Left lung (tissue), 10 donors: ENCODE results near the gene SCG5. TPM values are rescaled to one million over a fixed set of nuclear protein-coding genes. Genes with fewer than 3 reads are reported as not detected.

Experiments used
- ATAC-seq: fragments of 200-7000 bp; cut with Tn5 transposase; one replicate; pipeline ENCODE4 v1.9.1; 2020; ENCODE audit warnings: moderate library complexity
- DNase-seq, 4 donors: peaks; one replicate each; pipeline ENCODE4 v3.0.0-alpha.2; 2013 to 2020
- H3K27ac ChIP-seq, 2 donors: fragments of 200-600 bp; sonication (generic) in 1 of 2; one replicate each; pipeline versions ENCODE4 v1.5.0 to v1.8.0; 2020 to 2021
- H3K27me3 ChIP-seq, 2 donors: fragments of 200-600 bp; sonication (generic) in 1 of 2; one replicate each; pipeline versions ENCODE4 v1.5.0 to v1.8.0; 2020 to 2021
- H3K36me3 ChIP-seq, 2 donors: fragments of 200-600 bp; sonication (generic) in 1 of 2; one replicate each; pipeline versions ENCODE4 v1.5.0 to v1.8.0; 2020 to 2021
- H3K4me1 ChIP-seq, 2 donors: fragments of 200-600 bp; one replicate each; pipeline ENCODE4 v1.8.0; 2021
- H3K4me3 ChIP-seq, 2 donors: fragments of 200-600 bp; sonication (generic) in 1 of 2; one replicate each; pipeline versions ENCODE4 v1.5.0 to v1.8.0; 2020 to 2021; ENCODE audit warnings: mild to moderate bottlenecking in 1 of 2
- H3K9me3 ChIP-seq, 2 donors: fragments of 200-600 bp; sonication (generic) in 1 of 2; one replicate each; pipeline versions ENCODE4 v1.5.0 to v1.8.0; 2020 to 2021
- CTCF ChIP-seq, 2 donors: fragments of 200-600 bp; sonication (generic) in 1 of 2; IDR thresholded peaks; one replicate each; pipeline versions ENCODE4 v1.5.0 to v1.8.0; 2021; ENCODE audit warnings: antibody characterized with exemption in 2 of 2
- intact Hi-C, 2 donors: fragments of 100-400 bp; cut with DNase I; formaldehyde crosslinking; loops; one replicate each; pipeline versions ENCODE4 v1.11.2 to v1.14.2; 2022
- polyA plus RNA-seq, 6 donors: library from polyadenylated mRNA; unstranded; fragments of 120-200 nt; gene quantifications; one replicate each; pipeline ENCODE4 v1.2.1, GENCODE V29; 2013; ENCODE audit not compliant: insufficient read length in 6 of 6
- total RNA-seq, 2 donors: library from RNA; stranded (reverse); fragmentation: NEBNext Ultra II Directional; extraction: Animal tissue kit (Norgen Biotek cat#: 25700); gene quantifications; one replicate each; pipeline ENCODE4 v1.2.1, GENCODE V29; 2021
- donor health status: DM: no; HTN: yes; CAD: no.
- donor health status: DM: no; HTN: no; CAD: no.

The SCG5 gene
- total and polyA plus RNA-seq, 8 donors, result 0.73 to 12.7 (median 7.7) TPM

DNA sequence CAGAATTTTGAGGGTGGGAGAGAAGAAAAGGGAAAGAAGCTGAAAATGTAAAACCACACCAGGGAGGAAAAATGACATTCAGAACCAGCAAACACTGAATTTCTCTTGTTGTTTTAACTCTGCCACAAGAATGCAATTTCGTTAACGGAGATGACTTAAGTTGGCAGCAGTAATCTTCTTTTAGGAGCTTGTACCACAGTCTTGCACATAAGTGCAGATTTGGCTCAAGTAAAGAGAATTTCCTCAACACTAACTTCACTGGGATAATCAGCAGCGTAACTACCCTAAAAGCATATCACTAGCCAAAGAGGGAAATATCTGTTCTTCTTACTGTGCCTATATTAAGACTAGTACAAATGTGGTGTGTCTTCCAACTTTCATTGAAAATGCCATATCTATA lies 91.8 kb downstream of the SCG5 start:
- Histone ChIP-seq H3K27ac (no peak overlapping the region), H3K36me3 (no peaks in the 10 kb centered on the region), H3K9me3 (no peaks in the 10 kb centered on the region), H3K4me3 (no peak overlapping the region), H3K4me1 (no peaks in the 10 kb centered on the region), H3K27me3 (peaks cover 0 to 26% of the 10 kb centered on the region in 2 donors)
- DNase-seq, result no peak
- ATAC-seq, result no peak
- intact Hi-C loops, result no loop called here
- no peak for TF ChIP-seq CTCF (IDR thresholded peaks at IDR 0.05)

- no peaks in the 10 kb centered on the region for H3K4me1 ChIP-seq
- H3K27ac ChIP-seq, result no peak overlapping the region
- H3K36me3 ChIP-seq, result no peaks in the 10 kb centered on the region
- ATAC-seq (no peak), DNase-seq (no peak)
- peaks cover 0 to 17% of the 10 kb centered on the region in 2 donors for H3K27me3 ChIP-seq
- no peak for TF ChIP-seq CTCF (IDR thresholded peaks at IDR 0.05)
- peaks cover 0 to 4% of the 10 kb centered on the region in 2 donors for H3K9me3 ChIP-seq
- H3K4me3 ChIP-seq, result no peak overlapping the region
- intact Hi-C loops, result no loop called here
Observed at GRCh38 chr15:32735989-32736700, 94.6 kb downstream of the SCG5 start.

DNA sequence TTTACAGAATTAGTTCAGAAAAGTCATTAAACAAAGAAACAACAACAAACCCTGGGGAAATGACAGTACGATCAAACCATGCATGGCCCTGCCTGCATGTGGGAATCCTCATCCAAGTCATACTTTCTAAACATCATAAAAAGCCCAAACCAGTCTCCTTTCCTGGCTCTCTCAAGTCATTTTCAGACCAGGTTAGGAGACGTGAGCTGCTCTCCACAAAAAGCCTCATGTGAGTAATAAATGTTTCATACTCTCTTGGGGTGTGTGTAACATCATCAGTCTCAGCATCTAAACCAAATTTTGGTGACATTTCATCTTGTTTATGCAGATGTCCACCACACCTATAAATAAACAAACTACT lies 95.2 kb downstream of the SCG5 start:
- no peak for TF ChIP-seq CTCF (IDR thresholded peaks at IDR 0.05)
- Histone ChIP-seq H3K9me3 (peaks cover 0 to 4% of the 10 kb centered on the region in 2 donors), H3K27me3 (peaks cover 0 to 14% of the 10 kb centered on the region in 2 donors), H3K4me1 (no peaks in the 10 kb centered on the region), H3K36me3 (no peaks in the 10 kb centered on the region), H3K4me3 (no peak overlapping the region), H3K27ac (no peak overlapping the region)
- no peak for ATAC-seq
- DNase-seq, result no peak
- intact Hi-C loops, result no loop called here

DNA sequence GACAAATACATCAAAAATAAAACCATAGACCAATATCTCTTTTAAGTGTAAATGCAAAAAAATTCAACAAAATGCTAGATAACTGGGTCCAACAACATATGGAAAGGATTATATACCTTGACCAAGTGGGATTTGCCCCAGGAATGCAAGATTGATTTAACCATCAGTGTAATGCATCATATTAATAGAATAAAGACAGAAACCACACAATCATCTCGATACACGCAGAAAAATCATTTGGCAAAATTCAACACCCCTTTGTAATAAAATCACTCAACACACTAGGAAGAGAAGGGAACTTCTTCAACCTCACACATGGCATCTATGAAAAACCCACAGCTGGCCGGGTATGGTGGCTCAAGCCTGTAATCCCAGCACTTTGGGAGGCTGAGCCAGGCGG lies 95.8 kb downstream of the SCG5 start:
- TF ChIP-seq CTCF (IDR thresholded peaks at IDR 0.05), result no peak
- intact Hi-C loops, result no loop called here
- ATAC-seq (no peak), DNase-seq (no peak)
- Histone ChIP-seq H3K27me3 (peaks cover 0 to 8% of the 10 kb centered on the region in 2 donors), H3K27ac (no peak overlapping the region), H3K4me3 (no peak overlapping the region), H3K9me3 (peaks cover 0 to 4% of the 10 kb centered on the region in 2 donors), H3K36me3 (no peaks in the 10 kb centered on the region), H3K4me1 (no peaks in the 10 kb centered on the region)

DNA sequence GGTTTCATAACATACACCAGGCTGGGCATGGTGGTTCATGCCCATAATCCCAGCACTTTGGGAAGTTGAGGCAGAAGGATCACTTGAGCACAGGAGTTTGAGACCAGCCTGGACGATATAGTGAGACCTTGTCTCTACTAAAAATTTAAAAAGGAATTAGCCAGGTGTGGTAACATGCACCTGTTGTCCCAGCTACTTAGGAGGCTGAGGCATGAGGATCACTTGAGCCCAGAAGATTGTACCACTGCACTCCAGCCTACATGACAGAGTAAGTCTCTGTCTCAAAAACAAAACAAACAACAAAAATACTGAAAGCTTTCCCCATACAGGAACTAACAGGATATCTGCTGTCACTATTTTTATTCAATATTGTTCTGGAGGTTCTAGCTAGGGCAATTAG lies 97.2 kb downstream of the SCG5 start:
- no peaks in the 10 kb centered on the region for H3K36me3 ChIP-seq
- no peak overlapping the region for H3K27ac ChIP-seq
- ATAC-seq (no peak), DNase-seq (no peak)
- H3K27me3 ChIP-seq, result no peaks in the 10 kb centered on the region
- no peak for TF ChIP-seq CTCF (IDR thresholded peaks at IDR 0.05)
- no peaks in the 10 kb centered on the region for H3K4me1 ChIP-seq
- H3K4me3 ChIP-seq, result no peak overlapping the region
- H3K9me3 ChIP-seq, result peaks cover 0 to 4% of the 10 kb centered on the region in 2 donors
- intact Hi-C loops, result no loop called here
